NCI-H2081 treated with DMSO at 0.1 percent for 48 hours (cell line): ENCODE data around the gene SLC30A4.
"Not testable (repeated sequence)": the region's sequence is repeated elsewhere in the genome, so short reads cannot be mapped to it uniquely, and the experiment has no call there.

Experiments
- DNase-seq: peaks from one replicate; lab custom pipeline; 2025; lab: John Stamatoyannopoulos, UW

The SLC30A4 gene

DNA sequence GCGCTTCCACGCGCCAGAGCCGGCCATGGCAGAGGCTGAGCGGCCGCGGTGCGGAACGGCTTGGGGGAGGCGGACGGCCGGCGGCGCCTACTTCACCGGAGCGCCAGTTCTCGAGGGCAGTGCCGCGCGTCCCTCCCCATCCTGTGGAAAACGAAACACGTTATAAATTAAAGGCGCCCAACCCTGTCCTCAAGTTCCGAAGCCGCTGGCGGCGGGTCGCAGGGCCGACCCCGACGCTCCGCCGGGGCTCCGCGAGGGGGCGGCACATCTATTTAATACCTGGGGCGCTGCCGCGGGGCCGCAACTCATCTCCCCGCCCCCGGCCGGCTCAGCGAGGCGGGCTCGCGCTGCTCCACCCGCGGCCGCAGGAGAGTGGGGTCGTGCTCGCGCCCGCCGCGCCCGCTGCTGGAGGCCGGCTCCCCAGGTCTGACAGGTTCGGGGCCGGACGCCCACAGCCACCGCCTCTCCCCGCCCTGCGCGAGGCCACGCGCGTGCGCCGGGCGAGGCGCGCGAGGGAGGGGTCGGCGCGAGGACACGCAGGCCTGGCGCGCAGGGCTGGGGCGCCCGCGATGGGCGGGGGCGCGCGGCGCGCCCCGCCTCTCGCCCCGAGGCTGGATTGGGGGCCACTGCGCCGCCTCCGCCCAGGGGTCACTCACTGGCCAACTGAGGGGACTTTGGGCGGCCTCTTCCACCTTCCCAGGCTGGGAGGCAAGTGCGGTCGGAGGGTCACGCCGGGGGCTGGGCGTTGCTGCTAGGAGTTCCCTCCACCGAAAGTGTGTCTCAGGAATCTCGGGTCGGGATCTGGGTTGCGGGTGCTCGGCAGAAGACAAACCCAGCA lies at the start of gene SLC30A4:
Gene SLC30A4 (minus strand): TSS at position 428 of the 838 bp plus-strand sequence. CDS start 401 bp downstream, at position 27.
- DNase-seq, result no peak

DNA sequence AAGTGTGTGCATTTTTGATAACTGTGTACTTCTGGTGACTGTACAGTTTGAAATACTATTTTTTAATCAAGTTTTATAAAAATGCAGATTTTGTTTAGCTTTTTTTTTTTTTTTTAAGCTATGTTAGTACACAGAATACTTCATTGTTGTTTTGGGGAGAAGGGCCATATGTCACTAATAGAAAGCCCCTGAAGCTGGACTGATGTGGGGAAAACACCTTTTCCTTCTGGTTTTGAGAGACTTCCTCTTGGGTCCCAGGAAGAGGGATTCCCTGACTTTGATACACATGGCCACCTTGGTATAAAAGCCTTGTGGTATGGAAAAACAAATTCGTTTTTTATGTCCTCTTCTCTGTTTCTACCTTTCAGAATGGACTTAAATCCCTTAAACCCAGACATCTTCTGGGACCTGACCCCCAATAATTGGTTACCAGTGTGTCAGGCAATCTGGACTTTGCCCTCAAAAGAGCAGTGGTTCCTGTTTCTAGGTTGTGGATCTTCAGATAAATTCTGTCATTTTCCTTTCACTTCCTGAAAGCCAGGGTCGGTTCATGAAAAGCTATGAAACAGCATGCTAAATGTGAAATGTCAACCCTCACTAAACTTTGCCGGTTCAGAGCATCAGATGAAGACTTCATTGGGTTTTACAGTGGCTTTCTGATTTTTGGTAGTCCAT lies 33.5 kb upstream of the SLC30A4 start:
- no peak for DNase-seq

DNA sequence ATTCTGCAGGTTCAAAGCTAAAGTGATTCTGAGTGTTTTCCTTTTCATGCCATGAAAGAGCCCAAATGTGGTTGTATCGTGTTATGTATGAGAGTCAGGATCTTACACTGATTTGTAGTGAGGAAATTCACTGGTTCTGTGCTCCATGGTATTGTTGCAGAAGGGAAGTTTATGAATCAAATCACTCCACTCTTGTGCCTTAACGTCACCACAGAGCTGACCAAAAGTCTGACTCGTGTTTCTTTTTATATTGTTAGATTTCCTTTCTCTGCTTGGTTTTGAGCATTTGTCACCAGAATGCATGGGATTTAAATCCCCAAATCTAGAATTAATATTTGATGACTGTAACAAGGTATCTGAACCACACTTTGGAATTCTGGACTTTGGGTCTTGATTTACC lies 29.1 kb upstream of the SLC30A4 start:
- DNase-seq, result no peak

- no peak for DNase-seq
These were observed 27.9 kb upstream of the SLC30A4 start for GRCh38 chr15:45550436-45550835.

- no peak for DNase-seq
These were observed 27.1 kb upstream of the SLC30A4 start for GRCh38 chr15:45549541-45550220.

DNA sequence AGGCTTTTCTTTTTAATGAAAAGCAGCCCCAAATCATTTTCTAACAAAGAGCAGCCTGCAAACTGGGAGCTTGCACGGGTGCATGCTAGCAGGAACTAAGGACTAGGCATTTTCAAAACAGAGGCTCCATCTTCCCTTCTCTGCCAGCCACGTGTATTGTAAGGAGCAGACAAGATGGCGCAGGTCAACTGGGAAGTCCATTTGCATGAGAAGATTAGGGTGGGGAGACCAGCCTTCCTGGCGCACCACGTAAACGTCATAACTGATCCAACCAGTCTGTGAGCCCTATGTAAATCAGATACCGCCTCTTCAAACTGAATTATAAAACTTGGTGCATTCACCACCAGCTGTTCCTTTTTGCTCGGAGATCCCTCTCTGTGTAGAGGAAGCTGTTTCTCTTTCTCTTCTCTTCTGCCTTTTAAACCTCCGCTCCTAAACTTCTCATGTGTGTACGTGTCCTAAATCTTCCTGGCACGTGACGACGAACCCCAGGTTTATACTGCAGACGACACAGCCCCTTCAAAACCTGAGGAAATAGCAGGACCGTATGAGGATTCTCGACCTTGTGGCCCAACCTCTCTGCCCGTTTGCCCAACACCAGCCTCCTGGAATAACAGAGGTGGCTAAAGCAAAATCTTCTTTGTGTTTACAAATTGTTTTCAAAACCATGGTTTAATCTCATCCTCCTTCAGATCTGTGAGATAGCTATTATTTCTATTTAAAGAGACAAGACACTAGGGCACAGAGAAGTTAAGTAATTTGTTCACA lies 26.4 kb upstream of the SLC30A4 start:
- no peak for DNase-seq

GRCh38 chr15:45546789-45547188 lies 24.2 kb upstream of the SLC30A4 start:
- no peak for DNase-seq

DNA sequence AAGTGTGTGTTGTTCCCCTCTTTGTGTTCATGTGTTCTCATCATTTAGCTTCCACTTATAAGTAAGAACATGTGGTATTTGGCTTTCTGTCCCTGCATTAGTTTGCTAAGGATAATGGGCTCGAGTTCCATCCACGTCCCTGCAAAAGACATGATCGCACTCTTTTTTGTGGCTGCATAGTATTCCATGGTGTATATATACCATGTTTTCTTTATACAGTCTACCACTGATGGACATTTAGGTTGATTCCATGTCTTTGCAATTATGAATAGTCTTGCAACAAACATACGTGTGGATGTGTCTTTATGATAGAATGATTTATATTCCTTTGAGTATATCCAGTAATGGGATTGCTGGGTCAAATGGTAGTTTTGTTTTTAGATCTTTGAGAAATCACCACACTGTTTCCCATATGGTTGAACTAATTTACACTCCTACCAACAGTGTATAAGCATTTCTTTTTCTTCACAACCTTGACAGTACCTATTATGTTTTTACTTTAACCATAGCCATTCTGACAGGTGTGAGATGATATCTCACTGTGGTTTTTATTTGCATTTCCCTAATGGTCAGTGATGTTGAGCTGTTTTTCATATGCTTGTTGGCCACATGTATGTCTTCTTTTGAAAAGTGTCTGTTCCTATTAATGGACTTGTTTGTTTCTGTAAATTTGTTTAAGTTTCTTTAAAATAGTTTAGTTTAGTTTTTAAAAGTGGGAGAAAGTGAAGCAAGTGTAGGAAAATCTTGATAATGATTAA lies 21.9 kb upstream of the SLC30A4 start:
- no peak for DNase-seq

DNA sequence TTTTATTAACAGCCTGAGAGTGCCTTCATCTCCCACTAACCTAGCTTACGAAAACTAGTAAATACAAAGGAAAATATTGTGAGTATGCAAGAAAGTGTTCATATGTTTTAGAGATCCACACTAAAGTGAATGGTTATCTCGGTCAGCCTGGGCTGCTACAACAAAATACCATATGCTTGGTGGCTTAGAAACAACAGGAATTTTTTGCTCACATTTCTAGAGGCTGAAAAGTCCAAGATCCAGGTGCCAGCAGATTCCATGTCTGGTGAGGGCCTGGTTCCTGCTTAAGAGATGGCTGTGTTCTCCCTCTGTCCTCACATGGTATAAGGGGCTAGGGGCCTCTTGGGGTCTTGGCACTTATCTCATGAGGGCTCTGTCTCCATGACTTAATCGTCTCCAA lies 20.5 kb upstream of the SLC30A4 start:
- DNase-seq, result no peak

DNA sequence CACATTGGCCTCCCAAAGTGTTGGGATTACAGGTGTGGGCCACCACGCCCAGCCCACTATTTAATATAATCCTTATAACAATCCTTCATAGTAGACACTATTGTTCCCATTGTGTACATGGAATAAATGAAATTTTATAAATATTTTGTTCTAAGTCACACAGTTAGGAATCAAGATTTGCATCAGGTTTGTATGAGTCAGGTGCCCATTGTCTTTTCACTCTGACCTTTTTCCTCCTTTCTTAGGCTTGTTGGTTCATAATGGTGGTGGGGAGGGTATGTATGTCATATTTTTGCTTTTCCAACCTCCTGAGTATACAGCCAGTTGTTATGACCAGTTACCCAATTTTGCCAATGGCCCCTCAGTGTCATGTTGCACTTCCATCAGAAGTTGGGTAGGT lies 18.0 kb upstream of the SLC30A4 start:
- no peak for DNase-seq

DNA sequence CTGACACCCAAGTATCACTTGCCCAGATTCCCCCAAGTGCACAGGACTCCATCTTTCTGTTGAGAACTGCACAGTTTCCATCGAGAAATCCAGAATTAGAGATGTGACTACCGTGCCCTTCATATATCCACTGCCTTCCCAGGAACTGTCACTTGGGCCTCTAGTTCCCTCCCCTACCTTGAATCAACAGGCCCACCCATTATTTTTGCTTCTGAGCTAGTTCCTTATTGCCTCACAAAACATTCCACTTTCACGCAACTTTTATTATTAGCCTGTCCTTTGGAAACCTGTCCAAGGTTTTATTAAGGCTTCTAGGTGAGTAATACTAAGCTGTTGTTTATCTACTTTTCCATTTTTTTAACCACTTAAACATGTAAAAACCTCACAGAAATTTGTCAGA lies 17.1 kb upstream of the SLC30A4 start:
- no peak for DNase-seq

GRCh38 chr15:45536934-45537333 lies 14.4 kb upstream of the SLC30A4 start:
- DNase-seq, result no peak

DNA sequence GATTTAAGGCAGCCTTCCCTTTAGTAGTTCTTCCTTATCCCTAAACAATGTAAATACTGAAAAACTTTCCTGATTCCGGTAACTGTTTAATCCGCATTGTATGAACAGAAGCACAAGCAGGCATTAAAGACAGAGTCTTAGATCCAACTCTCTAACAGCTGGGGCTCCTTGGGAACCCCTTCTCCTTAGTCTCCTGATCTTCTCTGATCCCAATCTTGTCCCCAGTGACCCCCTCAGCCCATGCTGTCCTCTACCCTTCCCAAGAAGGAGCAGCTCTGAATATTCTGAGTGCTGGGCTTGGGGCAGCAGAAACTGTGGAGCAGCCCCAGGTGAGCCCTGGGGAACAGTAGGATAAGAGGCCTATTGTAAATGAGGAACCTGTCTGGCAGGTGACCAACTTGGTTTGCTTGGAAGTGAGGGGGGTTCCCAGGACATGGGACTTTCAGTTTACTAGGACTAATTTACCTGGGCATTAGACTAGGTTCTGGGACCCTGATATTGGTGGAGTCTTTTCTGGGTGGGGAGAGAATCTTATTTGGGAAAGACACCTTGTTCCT lies 13.0 kb upstream of the SLC30A4 start:
- no peak for DNase-seq

- DNase-seq, result no peak
These were observed 12.3 kb upstream of the SLC30A4 start for GRCh38 chr15:45534821-45535220.

DNA sequence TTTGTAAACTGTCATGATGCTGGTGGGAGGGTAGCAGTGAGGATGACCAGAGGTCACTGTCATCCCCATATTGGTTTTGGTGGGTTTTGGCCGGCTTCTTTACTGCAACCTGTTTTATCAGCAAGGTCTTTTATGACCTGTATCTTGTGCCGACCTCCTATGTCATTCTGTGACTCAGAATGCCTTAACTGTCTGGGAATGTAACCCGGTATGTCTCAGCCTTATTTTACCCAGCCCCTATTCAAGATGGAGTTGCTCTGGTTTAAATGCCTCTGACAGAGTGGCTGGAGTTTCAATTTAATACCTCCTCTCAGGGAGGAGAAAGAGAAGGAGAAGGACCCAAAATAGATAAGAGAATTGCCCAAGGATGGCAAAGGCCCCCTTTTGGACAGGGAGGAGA lies 10.3 kb upstream of the SLC30A4 start:
- DNase-seq, result not testable (repeated sequence)

GRCh38 chr15:45529613-45530012 lies 7.1 kb upstream of the SLC30A4 start:
- no peak for DNase-seq

GRCh38 chr15:45527086-45527485 lies 4.5 kb upstream of the SLC30A4 start:
- no peak for DNase-seq

GRCh38 chr15:45523166-45523460 lies 558 bp upstream of the SLC30A4 start:
- no peak for DNase-seq

DNA sequence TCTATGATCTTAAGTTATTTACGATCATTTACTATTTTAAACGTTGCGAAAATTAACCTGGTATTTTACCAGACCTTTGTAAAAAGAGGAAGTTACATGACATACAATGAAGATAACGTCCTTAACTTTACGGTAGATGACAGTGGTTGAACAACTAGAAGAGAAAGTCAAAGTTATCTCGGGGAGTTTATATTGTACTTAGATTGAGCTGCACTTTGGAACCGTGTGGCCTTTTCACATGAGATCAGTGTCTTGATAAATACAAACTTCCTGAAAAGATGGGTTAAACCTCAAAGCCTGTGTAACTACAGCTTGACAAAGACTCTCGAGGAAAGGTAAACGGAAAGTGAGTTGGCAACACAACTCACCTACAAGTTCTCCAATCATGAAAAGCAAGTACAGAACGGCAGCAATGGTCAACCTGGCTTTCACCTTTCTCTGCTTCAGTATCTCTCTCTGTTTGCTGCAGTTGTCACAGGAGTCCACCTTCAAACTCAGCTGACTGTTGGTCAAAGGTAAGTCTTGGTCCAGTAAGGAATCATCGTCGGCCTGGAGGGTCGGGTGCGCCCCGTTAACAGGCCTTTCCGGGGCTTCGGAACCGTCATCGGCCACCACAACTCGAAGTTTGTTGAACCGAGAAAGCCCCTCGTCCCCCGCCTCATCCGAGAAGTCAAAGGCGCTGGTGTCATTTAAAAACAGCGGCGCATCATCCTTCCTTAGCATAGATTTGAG lies 793 bp downstream of the SLC30A4 start:
- DNase-seq, result no peak

DNA sequence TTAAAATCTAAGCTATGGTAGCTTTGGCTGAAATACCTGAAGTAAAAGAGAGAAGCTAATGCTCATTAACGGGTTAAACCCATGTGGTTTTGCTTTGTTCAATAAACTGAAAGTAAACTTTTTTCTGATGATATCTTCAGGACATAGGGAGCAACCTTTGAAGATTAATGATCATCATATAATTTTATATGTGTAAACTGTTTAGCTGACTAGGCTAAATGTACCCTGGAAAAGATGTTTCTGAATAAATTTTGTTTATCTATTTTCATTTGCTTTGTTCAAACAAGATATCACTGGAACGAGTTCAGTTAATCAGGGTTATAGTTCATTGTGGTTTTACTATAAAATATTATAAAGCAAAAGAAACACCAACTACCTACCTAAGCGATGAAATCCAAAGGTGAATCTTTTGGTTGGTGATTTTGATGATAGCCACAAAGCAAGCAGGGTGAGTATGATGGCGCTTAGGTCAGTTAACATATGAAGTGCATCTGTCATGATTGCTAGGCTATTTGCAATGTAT lies 11.7 kb downstream of the SLC30A4 start:
- no peak for DNase-seq
